IMR-90 (cell line): ENCODE data around the gene PHACTR3. TPM values are rescaled to one million over a fixed set of nuclear protein-coding genes. Genes with fewer than 3 reads are reported as not detected.

ENCODE experiments used
- ATAC-seq: fragments of 200-7000 bp; cut with Tn5 transposase; 2 replicates; pipeline ENCODE4 v1.9.1; 2020; ENCODE audit warnings: low read depth, mild to moderate bottlenecking, moderate library complexity
- BruUV-seq: library from RNA; stranded (reverse); fragments of 400-500 nt; replicated peaks from 2 replicates; lab custom pipeline; 2021; lab: Mats Ljungman, UMichigan
- CTCF ChIA-PET: fragments of 300-600 bp; formaldehyde crosslinking; extraction: SDS; loops from one replicate; lab custom pipeline; 2021; ENCODE audit warnings: antibody characterized with exemption; lab: Yijun Ruan, JAX
- POLR2A ChIA-PET: fragments of 300-600 bp; sonication (Branson Sonifier 250); formaldehyde crosslinking; loops from one replicate; lab custom pipeline; 2022; ENCODE audit warnings: antibody characterized with exemption; ENCODE audit not compliant: unreplicated experiment; lab: Charles Lee
- DNase-seq: peaks from one replicate; pipeline ENCODE4 v3.0.0; 2013
- H2AFZ ChIP-seq: replicated peaks from 2 replicates; pipeline ENCODE3; 2013; ENCODE audit warnings: low read length, mild to moderate bottlenecking; ENCODE audit not compliant: poor library complexity
- H2AK5ac ChIP-seq: 2 replicates; pipeline ENCODE4 v1.6.1; 2013; ENCODE audit warnings: low read depth, low read length, inconsistent platforms
- H2AK9ac ChIP-seq: replicated peaks from 2 replicates; pipeline ENCODE3; 2013; ENCODE audit warnings: mild to moderate bottlenecking, low read depth, low read length, moderate library complexity; ENCODE audit not compliant: poor library complexity
- H2BK120ac ChIP-seq: 2 replicates; pipeline ENCODE4 v1.6.1; 2013; ENCODE audit warnings: low read depth, low read length, inconsistent platforms
- H2BK15ac ChIP-seq: 3 replicates; pipeline ENCODE4 v1.6.1; 2013; ENCODE audit warnings: low read depth, low read length, inconsistent platforms
- H2BK20ac ChIP-seq: 2 replicates; pipeline ENCODE4 v1.6.1; 2013; ENCODE audit warnings: low read depth, mild to moderate bottlenecking, inconsistent platforms, low read length, moderate library complexity
- H2BK5ac ChIP-seq: 2 replicates; pipeline ENCODE4 v1.6.1; 2013; ENCODE audit warnings: mild to moderate bottlenecking, low read depth, low read length, inconsistent platforms; ENCODE audit not compliant: poor library complexity, severe bottlenecking
- H3K14ac ChIP-seq: replicated peaks from 2 replicates; pipeline ENCODE4 v1.6.1; 2013; ENCODE audit warnings: low read depth, low read length, inconsistent platforms
- H3K18ac ChIP-seq: 2 replicates; pipeline ENCODE4 v1.6.1; 2013; ENCODE audit warnings: low read depth, low read length, control low read depth
- H3K23ac ChIP-seq: 2 replicates; pipeline ENCODE4 v1.6.1; 2013; ENCODE audit warnings: low read depth, low read length, inconsistent platforms
- H3K27ac ChIP-seq: 2 replicates; pipeline ENCODE4 v1.5.1; 2013; ENCODE audit warnings: mild to moderate bottlenecking, control low read depth, low read length; ENCODE audit not compliant: insufficient read depth
- H3K27me3 ChIP-seq: 2 replicates; pipeline ENCODE4 v1.6.1; 2013; ENCODE audit warnings: low read length; ENCODE audit not compliant: control insufficient read depth, insufficient read depth
- H3K36me3 ChIP-seq: 2 replicates; pipeline ENCODE4 v1.6.1; 2013; ENCODE audit warnings: low read length, mixed read lengths; ENCODE audit not compliant: control insufficient read depth, insufficient read depth
- H3K4ac ChIP-seq: 2 replicates; pipeline ENCODE4 v1.6.1; 2013; ENCODE audit warnings: low read depth, low read length, inconsistent platforms
- H3K4me1 ChIP-seq: 2 replicates; pipeline ENCODE4 v1.6.1; 2013; ENCODE audit warnings: low read length, mixed read lengths; ENCODE audit not compliant: control insufficient read depth, insufficient read depth
- H3K4me2 ChIP-seq: 2 replicates; pipeline ENCODE4 v1.6.1; 2013; ENCODE audit warnings: low read depth, mild to moderate bottlenecking, control low read depth, low read length, moderate library complexity
- H3K4me3 ChIP-seq: 2 replicates; pipeline ENCODE4 v1.5.1; 2013; ENCODE audit warnings: low read depth, mild to moderate bottlenecking, control low read depth, low read length, moderate library complexity; ENCODE audit not compliant: insufficient read depth
- H3K56ac ChIP-seq: 2 replicates; pipeline ENCODE4 v1.6.1; 2013; ENCODE audit warnings: low read length, inconsistent platforms; ENCODE audit not compliant: insufficient read depth; ENCODE audit errors: extremely low read depth
- H3K79me1 ChIP-seq, 2 experiments: 2 replicates each; pipeline ENCODE4 v1.6.1; 2013; ENCODE audit warnings: low read length in 2 of 2, inconsistent platforms in 1 of 2, low read depth in 1 of 2
- H3K9ac ChIP-seq: 2 replicates; pipeline ENCODE4 v1.6.1; 2013; ENCODE audit warnings: low read depth, low read length, control low read depth
- H3K9me1 ChIP-seq: 2 replicates; pipeline ENCODE4 v1.6.1; 2013; ENCODE audit warnings: low read length, inconsistent platforms; ENCODE audit not compliant: insufficient read depth
- H3K9me3 ChIP-seq: 2 replicates; pipeline ENCODE4 v1.6.1; 2013; ENCODE audit warnings: low read length; ENCODE audit not compliant: control insufficient read depth, insufficient read depth
- H4K20me1 ChIP-seq: 2 replicates; pipeline ENCODE4 v1.6.1; 2013; ENCODE audit warnings: low read length, inconsistent platforms; ENCODE audit not compliant: insufficient read depth
- H4K5ac ChIP-seq: 2 replicates; pipeline ENCODE4 v1.6.1; 2013; ENCODE audit warnings: mild to moderate bottlenecking, low read depth, low read length, control low read depth
- H4K8ac ChIP-seq, 2 experiments: 2 replicates each; pipeline ENCODE4 v1.6.1; 2013; ENCODE audit warnings: low read depth in 2 of 2, low read length in 2 of 2, control low read depth in 1 of 2, inconsistent platforms in 1 of 2
- H4K91ac ChIP-seq: 2 replicates; pipeline ENCODE4 v1.6.1; 2013; ENCODE audit warnings: low read depth, low read length, inconsistent platforms; ENCODE audit not compliant: insufficient read depth
- BHLHE40 ChIP-seq: fragments of 150-350 bp; IDR thresholded peaks from 2 replicates; pipeline ENCODE4 v1.6.1; 2016; ENCODE audit warnings: mild to moderate bottlenecking, low read depth, low read length
- CEBPB ChIP-seq: IDR thresholded peaks from 2 replicates; pipeline ENCODE4 v1.6.1; 2012; ENCODE audit warnings: low read depth, low read length, improper control_type of control experiment
- CHD1 ChIP-seq: IDR thresholded peaks from 2 replicates; pipeline ENCODE4 v1.6.1; 2012; ENCODE audit warnings: low read depth, low read length, improper control_type of control experiment
- FOS ChIP-seq: fragments of 150-350 bp; IDR thresholded peaks from 2 replicates; pipeline ENCODE4 v1.6.1; 2016; ENCODE audit warnings: low read depth, low read length
- MAZ ChIP-seq: IDR thresholded peaks from 2 replicates; pipeline ENCODE4 v1.6.1; 2012; ENCODE audit warnings: low read depth, mild to moderate bottlenecking, low read length, improper control_type of control experiment, moderate library complexity, borderline replicate concordance
- NFE2L2 ChIP-seq: fragments of 150-350 bp; IDR thresholded peaks from 2 replicates; pipeline ENCODE4 v1.6.1; 2016; ENCODE audit warnings: low read depth, mild to moderate bottlenecking, low read length
- POLR2A ChIP-seq: IDR thresholded peaks from 2 replicates; pipeline ENCODE4 v1.6.1; 2012; ENCODE audit warnings: mild to moderate bottlenecking, low read depth, low read length
- RCOR1 ChIP-seq: IDR thresholded peaks from 2 replicates; pipeline ENCODE4 v1.6.1; 2012; ENCODE audit warnings: mild to moderate bottlenecking, low read length, improper control_type of control experiment; ENCODE audit not compliant: insufficient replicate concordance
- RFX5 ChIP-seq: IDR thresholded peaks from 2 replicates; pipeline ENCODE4 v1.8.0; 2012; ENCODE audit warnings: low read depth, mild to moderate bottlenecking, low read length, moderate library complexity
- SMC3 ChIP-seq: fragments of 150-350 bp; IDR thresholded peaks from 2 replicates; pipeline ENCODE4 v1.6.1; 2016; ENCODE audit warnings: low read depth, mild to moderate bottlenecking, antibody characterized with exemption, low read length, moderate library complexity
- WGBS, 2 experiments: methylation state at CpG; one replicate each; pipeline versions ENCODE4 v1.1.5 to v1.1.7; 2013; ENCODE audit warnings: missing lambda C conversion rate in 2 of 2; ENCODE audit not compliant: insufficient read length in 1 of 2; ENCODE audit errors: extremely low coverage in 2 of 2; 5-methylcytosine and 5-hydroxymethylcytosine counted together
- dilution Hi-C: fragments of 300-500 bp; cut with HindIII; formaldehyde crosslinking; loops from one replicate; pipeline ENCODE4 v1.14.3; 2018; ENCODE audit warnings: low sequenced_read_pairs; ENCODE audit not compliant: unreplicated experiment
- in situ Hi-C: fragments of 300-500 bp; cut with MboI; formaldehyde crosslinking; loops from 3 replicates; pipeline ENCODE4 v1.14.3; 2019; ENCODE audit warnings: low sequenced_read_pairs, inconsistent platforms, mixed read lengths
- intact Hi-C: fragments of 100-400 bp; cut with micrococcal nuclease; formaldehyde crosslinking; loops from 2 replicates; pipeline ENCODE4 v1.10.0; 2022
- polyA plus RNA-seq, 3 experiments: library from polyadenylated mRNA; depleted of rRNA; stranded (reverse); fragments of >200 nt; gene quantifications; 2 replicates each; pipeline ENCODE4 v1.2.3, GENCODE V29; 2012; ENCODE audit warnings: low replicate concordance in 1 of 3
- total RNA-seq: library from RNA; depleted of rRNA; stranded (reverse); fragments of >200 nt; gene quantifications from 2 replicates; pipeline ENCODE4 v1.2.3, GENCODE V29; 2012

PHACTR3 gene
- total and polyA plus RNA-seq, 2 of the 4 experiments (the other 2 are of a cell fraction), result not detected

DNA sequence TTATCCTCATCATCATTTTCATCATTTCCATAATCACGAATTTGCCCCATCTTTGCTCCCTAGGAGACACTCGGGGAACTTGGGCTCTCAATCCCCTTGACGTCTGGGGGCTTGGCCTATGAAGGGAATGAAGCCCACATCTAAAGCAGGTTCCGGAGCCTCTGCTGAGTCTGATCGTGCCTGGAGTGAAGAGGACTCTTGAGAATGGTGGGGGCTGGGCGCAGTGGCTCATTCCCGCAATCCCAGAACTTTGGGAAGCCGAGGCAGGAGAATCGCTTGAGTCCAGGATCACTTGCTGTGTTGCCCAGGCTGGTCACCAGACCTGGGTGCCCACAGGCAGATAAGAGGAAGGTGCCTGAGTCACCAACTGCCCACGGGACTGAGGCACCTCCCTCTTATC is 214.6 kb downstream of the PHACTR3 start:
- Histone ChIP-seq H3K4me3 (no peak overlapping the region), H3K4me1 (no peaks in the 10 kb centered on the region), H2AFZ (no peak overlapping the region), H3K23ac (no peak overlapping the region), H3K9me1 (no peaks in the 10 kb centered on the region), H4K20me1 (no peaks in the 10 kb centered on the region), H2BK15ac (no peak overlapping the region), H2BK120ac (no peak overlapping the region), H3K18ac (no peak overlapping the region), H3K79me1 (no peaks in the 10 kb centered on the region), H3K4me2 (no peak overlapping the region), H2BK20ac (no peak overlapping the region), H4K8ac (no peak overlapping the region), H3K14ac (no peak overlapping the region), H2AK5ac (no peak overlapping the region), H3K27ac (no peak overlapping the region), H4K91ac (no peak overlapping the region), H3K4ac (no peak overlapping the region), H2AK9ac (no peak overlapping the region), H3K9ac (no peak overlapping the region), H3K36me3 (no peaks in the 10 kb centered on the region), H4K5ac (no peak overlapping the region), H3K27me3 (no peaks in the 10 kb centered on the region), H3K56ac (no peak overlapping the region), H3K9me3 (peaks cover 11% of the 10 kb centered on the region; the same call in 1 of the 2 replicates), H2BK5ac (no peak overlapping the region)
- dilution Hi-C loops, result no loop called here
- ATAC-seq (no peak), DNase-seq (no peak)
- in situ Hi-C loops, result no loop called here
- CTCF ChIA-PET, result no interaction called here
- TF ChIP-seq POLR2A, result no peak
- no peak for TF ChIP-seq MAZ
- TF ChIP-seq RCOR1, result no peak
- TF ChIP-seq NFE2L2, result no peak
- no peak for TF ChIP-seq RFX5
- no peak for TF ChIP-seq SMC3
- no peak for TF ChIP-seq BHLHE40
- no peak for TF ChIP-seq CHD1
- no peak for TF ChIP-seq FOS
- no peak for TF ChIP-seq CEBPB
- intact Hi-C loops, result no loop called here
- WGBS, 2 experiments, result 100% methylated on average over 1 of the region's 10 CpGs; no CpG with 5 or more reads in 1 of the 2 experiments
- POLR2A ChIA-PET, result no interaction called here
- no TSS peak for BruUV-seq
